Measurements from ENCODE around the gene CFAP43. TPM values are rescaled to one million over a fixed set of nuclear protein-coding genes. Genes with fewer than 3 reads are reported as not detected.

Gene CFAP43
- total and polyA plus RNA-seq, 2 of the 8 experiments (the other 6 are each of a cell fraction or from before 2014, with no cell fraction given) = 0.11 to 0.27 TPM

- H4K20me1 ChIP-seq (replicated peaks in 1 of 2; ENCODE audit: control insufficient read depth in 1 of 2, insufficient read depth in 2 of 2, low read length in 2 of 2) = no peaks in the 10 kb centered on the region
- no peaks in the 10 kb centered on the region for H3K4me1 ChIP-seq (replicated peaks in 1 of 4; ENCODE audit: control insufficient read depth in 3 of 4, insufficient read depth in 4 of 4, low read length in 3 of 4)
- CTCF ChIA-PET (ENCODE audit: partially characterized antibody) = no interaction called here
- no peak overlapping the region for H2BK15ac ChIP-seq (ENCODE audit: low read length)
- no peak overlapping the region for H2BK120ac ChIP-seq (replicated peaks; ENCODE audit: low read depth, low read length)
- 92% methylated on average over 4 of the region's 5 CpGs; no CpG with 5 or more reads in 1 of the 2 experiments for WGBS, 2 experiments (ENCODE audit: extremely low coverage in 1 of 2, insufficient coverage in 1 of 2, insufficient read length in 1 of 2, insufficient replicate concordance in 2 of 2, low coverage in 1 of 2, low lambda C conversion rate in 2 of 2, missing lambda C conversion rate in 1 of 2)
- H3K79me2 ChIP-seq (ENCODE audit: control insufficient read depth in 1 of 2, insufficient read depth in 2 of 2, low read length in 2 of 2) = no peaks in the 10 kb centered on the region
- no peak overlapping the region for H4K91ac ChIP-seq (replicated peaks; ENCODE audit: insufficient read length, low read length)
- H3K4ac ChIP-seq (replicated peaks; ENCODE audit: insufficient read length, low read depth, low read length) = no peak overlapping the region
- no peak overlapping the region for H3K9ac ChIP-seq (replicated peaks in 1 of 4; ENCODE audit: extremely low read depth in 1 of 4, low read depth in 3 of 4, low read length in 3 of 4)
- H3K4me2 ChIP-seq (ENCODE audit: insufficient read depth in 1 of 2, low read depth in 2 of 2, low read length in 2 of 2) = no peak overlapping the region
- H3K56ac ChIP-seq (replicated peaks; ENCODE audit: insufficient read length, low read depth, low read length) = no peak overlapping the region
- no peak overlapping the region for H2BK12ac ChIP-seq (ENCODE audit: low read depth, low read length)
- no peak overlapping the region for H4K8ac ChIP-seq (ENCODE audit: extremely low read depth, insufficient read depth, low read length)
- no peak overlapping the region for H2BK20ac ChIP-seq (ENCODE audit: low read length)
- H3K27ac ChIP-seq (ENCODE audit: low read depth, low read length) = no peak overlapping the region
- no peak overlapping the region for H3K4me3 ChIP-seq (ENCODE audit: extremely low read depth in 1 of 4, insufficient read depth in 2 of 4, low read depth in 3 of 4, low read length in 4 of 4)
- POLR2A ChIA-PET (ENCODE audit: partially characterized antibody) = no interaction called here
- no peak overlapping the region for H3K23ac ChIP-seq (ENCODE audit: insufficient read length)
- no peak for FAIRE-seq
- no peak overlapping the region for H3K18ac ChIP-seq (ENCODE audit: extremely low read depth, low read length)
- 0 out of 4 replicates have a peak, but pooled peaks cover 0 to 5% of the 10 kb centered on the region in 2 experiments for H3K9me3 ChIP-seq (ENCODE audit: insufficient read depth in 2 of 2, low read depth in 1 of 2, low read length in 1 of 2)
- H2AFZ ChIP-seq (ENCODE audit: low read length) = no peak overlapping the region
- DNase-seq (ENCODE audit: low read depth in 1 of 2, low spot score in 2 of 2) = no peak
- no peaks in the 10 kb centered on the region for H3K27me3 ChIP-seq (replicated peaks in 1 of 4; ENCODE audit: control insufficient read depth in 3 of 4, extremely low read depth in 1 of 4, insufficient read depth in 3 of 4, low read length in 3 of 4)
- H4K5ac ChIP-seq (ENCODE audit: insufficient read length, low read depth, low read length) = no peak overlapping the region
- H2AK5ac ChIP-seq (ENCODE audit: low read depth, low read length) = no peak overlapping the region
- H2BK5ac ChIP-seq (ENCODE audit: low read depth, low read length) = no peak overlapping the region
- no peaks in the 10 kb centered on the region for H3K36me3 ChIP-seq (ENCODE audit: control insufficient read depth in 2 of 4, insufficient read depth in 4 of 4, low read length in 3 of 4)
- no peaks in the 10 kb centered on the region for H3K79me1 ChIP-seq (ENCODE audit: low read depth, low read length)
- H3K14ac ChIP-seq (ENCODE audit: insufficient read length) = no peak overlapping the region
- H3K23me2 ChIP-seq (ENCODE audit: low read depth, low read length) = no peaks in the 10 kb centered on the region
- TF ChIP-seq CHD2 (IDR thresholded peaks at IDR 0.05; ENCODE audit: low read length) (no peak), POLR2AphosphoS5 (IDR thresholded peaks at IDR 0.05; ENCODE audit: low read depth, low read length) (no peak), TCF12 (IDR thresholded peaks at IDR 0.05; ENCODE audit: low read depth, low read length) (no peak), JUN (IDR thresholded peaks at IDR 0.05; ENCODE audit: low read depth, low read length) (no peak), KDM5A (IDR thresholded peaks at IDR 0.05; ENCODE audit: low read length) (no peak), TBP (IDR thresholded peaks at IDR 0.05; ENCODE audit: low read depth, low read length) (no peak), SIX5 (IDR thresholded peaks at IDR 0.05; ENCODE audit: low read depth, low read length) (no peak), NANOG (IDR thresholded peaks at IDR 0.05; ENCODE audit: insufficient read depth, low read depth, low read length, poor library complexity, severe bottlenecking) (no peak), USF2 (IDR thresholded peaks at IDR 0.05; ENCODE audit: low read length) (no peak), FOSL1 (IDR thresholded peaks at IDR 0.05; ENCODE audit: insufficient read depth, low read depth, low read length) (no peak), JUND (IDR thresholded peaks at IDR 0.05; ENCODE audit: low read length) (no peak), SP4 (IDR thresholded peaks at IDR 0.05; ENCODE audit: low read length) (no peak), CBX5 (IDR thresholded peaks at IDR 0.05; ENCODE audit: low read depth, low read length) (no peak), KDM1A (IDR thresholded peaks at IDR 0.05; ENCODE audit: borderline replicate concordance, low read length) (no peak), SUZ12 (IDR thresholded peaks at IDR 0.05; ENCODE audit: low read length) (no peak), ASH2L (IDR thresholded peaks at IDR 0.05; ENCODE audit: low read length) (no peak)
Observed at GRCh38 chr10:104243512-104243911, 11.3 kb upstream of the CFAP43 start.

All from H1 (cell line).